GM19468 (cell line): ENCODE data around the gene PARP11.

Experiments
- ATAC-seq: cut with Tn5 transposase; IDR thresholded peaks from one replicate; pipeline ENCODE4 v1.9.1; 2021; ENCODE audit warnings: mild to moderate bottlenecking, moderate library complexity, moderate number of reproducible peaks; ENCODE audit not compliant: unreplicated experiment; ENCODE audit errors: extremely low read depth

PARP11 gene

GRCh38 chr12:3872800-3873636, at the start of gene PARP11:
Gene PARP11, minus strand, starts transcription at chr12:3873399. Its CDS starts 170 bp downstream, at chr12:3873229.
- ATAC-seq, result peak; percentile 56

- no peak for ATAC-seq
Measured at GRCh38 chr12:3922033-3922432, 48.8 kb upstream of the PARP11 start.

DNA sequence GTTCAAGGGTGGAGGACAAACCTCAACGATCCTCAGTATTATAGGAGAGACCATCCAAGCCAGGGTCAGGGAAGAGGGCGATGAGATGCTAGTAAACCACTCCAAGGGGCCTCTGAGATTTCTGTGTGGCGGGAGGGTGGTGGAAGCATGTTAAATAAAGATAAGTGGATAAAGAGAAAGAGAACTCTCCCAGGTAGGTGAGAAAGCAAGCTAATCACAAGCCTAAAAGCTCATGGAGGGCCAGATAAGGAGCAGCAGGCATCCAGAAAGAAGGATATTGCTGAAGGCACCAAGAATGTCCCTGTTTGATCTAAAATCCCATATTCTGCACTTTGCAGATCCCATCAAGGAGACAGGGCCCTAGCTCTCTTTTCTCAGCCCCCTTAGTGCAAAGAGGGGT, 48.3 kb upstream of the PARP11 start:
- no peak for ATAC-seq

DNA sequence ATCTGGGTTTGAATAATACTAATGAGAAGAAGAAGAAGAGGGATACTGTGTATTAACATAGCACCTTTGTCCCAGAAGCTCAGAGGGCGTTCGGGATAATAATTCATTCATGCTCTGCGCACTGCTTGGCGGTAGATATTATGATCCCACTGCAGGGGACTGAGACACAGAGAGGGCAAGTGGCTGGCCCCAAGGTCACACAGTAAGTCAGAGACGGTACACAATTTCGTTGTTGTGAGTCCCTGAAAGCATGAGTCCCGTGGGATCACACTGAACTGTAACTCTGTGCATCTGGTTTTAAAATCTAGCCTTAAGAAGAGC, 47.9 kb upstream of the PARP11 start:
- no peak for ATAC-seq

DNA sequence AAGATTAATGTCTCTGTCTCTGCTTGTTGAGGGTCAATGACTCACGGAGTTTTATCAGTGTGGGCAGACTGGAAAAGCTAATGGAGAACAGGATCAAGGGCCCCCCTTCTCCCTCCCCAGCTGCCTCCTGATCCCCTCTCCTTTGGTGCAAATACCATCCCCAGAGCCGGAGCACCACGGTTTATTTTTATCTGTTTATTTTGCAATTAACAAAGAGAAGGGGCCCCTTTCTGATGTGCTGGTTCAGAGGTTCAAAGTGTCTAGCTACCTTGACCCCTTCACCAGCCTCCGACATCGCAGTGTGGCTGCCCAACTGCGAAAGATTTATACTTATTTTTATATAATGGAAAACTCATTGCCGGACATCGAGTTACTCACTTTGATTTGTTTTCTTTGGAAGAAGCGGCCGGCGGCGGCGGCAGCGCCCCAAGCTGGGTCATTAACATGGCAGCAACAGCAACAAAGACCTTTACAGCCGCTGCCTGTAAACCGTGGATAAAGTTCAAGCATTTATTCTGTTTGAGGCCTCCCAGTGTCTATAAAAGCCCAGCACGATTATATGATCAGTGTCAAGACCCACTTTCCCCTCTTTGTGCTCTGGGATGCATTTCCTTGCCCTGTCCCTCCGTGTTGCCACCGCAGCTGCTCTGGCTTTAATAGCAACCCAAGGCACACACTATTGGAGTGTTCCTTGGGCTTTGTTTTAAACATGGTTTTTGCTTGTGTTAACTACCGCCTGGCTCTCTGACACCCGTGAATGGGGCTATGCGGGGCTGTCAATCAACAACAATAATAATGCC, 47.4 kb upstream of the PARP11 start:
- ATAC-seq, result no peak

DNA sequence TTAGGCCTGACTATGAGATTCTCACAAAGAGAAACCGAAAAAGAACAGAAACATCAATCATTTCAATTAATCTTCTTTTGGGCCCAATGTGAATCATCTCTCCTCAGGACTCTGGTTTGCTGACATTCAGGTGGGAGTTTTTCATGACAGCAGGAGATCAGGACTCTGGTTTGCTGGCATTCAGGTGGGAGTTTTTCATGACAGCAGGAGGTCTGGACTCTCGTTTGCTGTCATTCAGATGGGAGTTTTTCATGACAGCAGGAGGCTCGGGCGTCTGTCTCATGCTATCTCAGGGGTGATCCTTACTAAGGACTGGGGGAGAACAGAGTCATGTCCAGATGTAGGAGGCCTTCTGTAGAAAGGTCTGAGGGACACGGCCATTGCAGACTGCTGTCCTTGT, 40.1 kb upstream of the PARP11 start:
- ATAC-seq, result no peak

DNA sequence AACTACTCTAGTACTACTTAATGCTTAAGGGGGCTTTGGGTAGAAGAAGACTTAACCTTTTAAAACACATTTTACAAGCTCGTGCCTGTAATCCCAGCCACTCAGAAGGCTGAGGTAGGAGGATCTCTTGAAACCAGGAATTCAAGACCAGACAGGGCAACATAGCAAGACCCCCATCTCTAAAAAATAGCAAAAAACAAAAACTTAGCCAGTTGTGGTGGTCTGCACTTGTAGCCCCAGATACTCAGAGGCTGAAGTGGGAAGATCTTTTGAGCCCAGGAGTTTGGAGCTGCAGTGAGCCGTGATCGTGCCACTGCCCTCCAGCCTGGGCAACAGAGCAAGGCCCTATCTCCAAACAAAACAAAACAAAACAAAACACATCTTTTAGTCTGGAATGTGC, 39.7 kb upstream of the PARP11 start:
- ATAC-seq, result no peak

- ATAC-seq, result no peak
Measured at GRCh38 chr12:3911409-3911808, 38.2 kb upstream of the PARP11 start.

GRCh38 chr12:3905664-3906063, 32.5 kb upstream of the PARP11 start:
- ATAC-seq, result no peak

DNA sequence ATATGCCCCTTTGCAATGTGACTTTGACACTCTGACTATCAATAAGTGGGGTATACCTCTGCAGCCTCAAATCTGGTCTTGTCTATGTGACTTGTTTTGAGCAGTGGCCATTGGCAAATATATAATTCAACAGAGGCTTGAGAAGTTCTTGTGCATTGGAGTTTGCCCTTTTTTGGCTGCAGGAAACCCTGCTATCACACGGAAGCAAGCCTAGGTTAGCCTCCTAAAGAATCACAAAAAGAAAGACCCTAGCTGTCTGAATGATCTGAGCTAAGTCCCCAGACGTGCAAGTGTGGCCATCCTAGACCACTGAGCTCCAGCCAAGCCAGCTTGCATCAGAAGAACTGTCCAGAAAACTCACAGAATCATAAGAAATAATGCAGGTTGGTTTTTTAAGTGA, 31.8 kb upstream of the PARP11 start:
- no peak for ATAC-seq

DNA sequence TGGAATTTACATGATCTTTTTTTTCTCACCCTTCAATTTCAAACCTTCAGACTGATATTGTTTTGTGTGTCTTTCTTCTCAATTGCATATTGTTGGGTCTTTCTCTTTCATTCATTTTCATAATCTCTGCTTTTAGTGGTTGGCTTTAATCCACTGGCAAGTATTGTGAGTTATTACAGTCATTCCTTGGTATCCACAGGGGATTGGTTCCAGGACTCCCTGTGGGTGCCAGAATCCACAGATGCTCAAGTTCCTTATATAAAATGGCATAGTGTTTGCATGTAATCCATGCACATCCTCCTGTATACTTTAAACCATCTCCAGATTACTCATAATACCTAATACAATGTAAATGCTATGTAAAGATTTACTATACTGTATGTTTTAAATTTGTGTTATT, 29.7 kb upstream of the PARP11 start:
- no peak for ATAC-seq

GRCh38 chr12:3901116-3901515, 27.9 kb upstream of the PARP11 start:
- ATAC-seq, result no peak

GRCh38 chr12:3898756-3899155, 25.6 kb upstream of the PARP11 start:
- ATAC-seq, result no peak

GRCh38 chr12:3897371-3897971, 24.3 kb upstream of the PARP11 start:
- ATAC-seq, result no peak

GRCh38 chr12:3896801-3897351, 23.7 kb upstream of the PARP11 start:
- ATAC-seq, result no peak

- ATAC-seq, result no peak
Measured at GRCh38 chr12:3896356-3896755, 23.2 kb upstream of the PARP11 start.

DNA sequence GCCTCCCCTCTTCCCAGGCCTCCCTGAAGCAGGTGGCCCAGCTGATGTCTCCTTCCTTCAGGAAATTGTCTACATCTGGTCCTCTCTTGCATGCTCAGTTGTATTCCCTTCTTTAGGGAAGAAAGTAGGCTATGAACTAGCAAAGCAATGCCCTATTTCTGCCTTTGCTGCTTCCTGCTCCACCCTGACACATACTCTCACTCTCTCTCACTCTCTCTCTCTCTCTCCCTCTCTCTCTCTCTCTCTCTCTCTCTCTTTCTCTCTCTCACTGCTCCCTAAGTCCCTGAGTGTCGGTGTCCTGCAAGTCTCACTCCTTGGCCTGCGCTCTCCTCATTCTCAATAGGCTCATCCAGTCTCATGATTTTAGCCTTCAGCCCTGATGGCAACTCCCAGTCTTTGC, 19.4 kb upstream of the PARP11 start:
- no peak for ATAC-seq

DNA sequence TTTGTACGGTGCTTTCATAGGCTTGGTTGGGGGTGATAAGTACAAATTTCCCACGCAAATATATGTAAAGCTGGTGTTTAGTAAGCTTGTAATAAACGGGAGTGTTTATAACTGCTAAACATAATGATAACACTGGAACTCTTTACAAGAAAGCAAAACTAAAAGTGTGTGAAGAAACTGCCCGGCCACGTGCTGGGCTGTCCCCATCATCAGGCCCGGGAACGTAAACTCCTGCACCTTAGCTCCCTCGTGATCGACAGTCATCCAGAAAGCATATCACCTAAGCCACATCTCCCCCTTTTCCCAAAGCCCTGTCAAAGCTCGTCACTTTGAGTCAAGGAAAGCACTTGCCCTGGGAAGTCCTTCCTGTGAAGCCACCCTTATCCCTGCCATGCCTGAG, 18.0 kb upstream of the PARP11 start:
- no peak for ATAC-seq

- ATAC-seq, result no peak
Measured at GRCh38 chr12:3888659-3889058, 15.5 kb upstream of the PARP11 start.

GRCh38 chr12:3885277-3886094, 12.3 kb upstream of the PARP11 start:
- no peak for ATAC-seq
